Activated CD8-positive, alpha-beta T cell treated with anti-CD3 and anti-CD28 coated beads for 36 hours (primary cell): ENCODE data around the gene PID1. TPM values are rescaled to one million over a fixed set of nuclear protein-coding genes. Genes with fewer than 3 reads are reported as not detected.

Experiments
- ATAC-seq: fragments of 200-7000 bp; cut with Tn5 transposase; one replicate; pipeline ENCODE4 v1.10.0; 2021; ENCODE audit warnings: mild to moderate bottlenecking, moderate library complexity
- CTCF ChIA-PET: fragments of 350-600 bp; sonication (Branson Sonifier 250); formaldehyde crosslinking; loops from one replicate; lab custom pipeline; 2021; ENCODE audit warnings: antibody characterized with exemption; lab: Charles Lee
- POLR2A ChIA-PET: fragments of 350-600 bp; sonication (Branson Sonifier 250); formaldehyde crosslinking; loops from one replicate; lab custom pipeline; 2021; ENCODE audit warnings: antibody characterized with exemption; lab: Charles Lee
- DNase-seq: peaks from one replicate; pipeline ENCODE4 v3.0.0-alpha.2; 2020
- H3K27ac Mint-ChIP-seq: one replicate; pipeline ENCODE4 v1.8.0; 2021; ENCODE audit warnings: mild to moderate bottlenecking, mixed read lengths
- H3K27me3 Mint-ChIP-seq: one replicate; pipeline ENCODE4 v1.8.0; 2021; ENCODE audit warnings: mixed read lengths
- H3K36me3 Mint-ChIP-seq: one replicate; pipeline ENCODE4 v1.8.0; 2021; ENCODE audit warnings: low read depth, mixed read lengths
- H3K4me1 Mint-ChIP-seq: one replicate; pipeline ENCODE4 v1.8.0; 2021; ENCODE audit warnings: low read depth, mixed read lengths
- H3K4me3 Mint-ChIP-seq: one replicate; pipeline ENCODE4 v1.8.0; 2021; ENCODE audit warnings: mild to moderate bottlenecking, moderate library complexity, mixed read lengths
- H3K9me3 Mint-ChIP-seq: one replicate; pipeline ENCODE4 v1.8.0; 2021; ENCODE audit warnings: mixed read lengths
- intact Hi-C: fragments of 100-400 bp; cut with micrococcal nuclease; formaldehyde crosslinking; loops from one replicate; pipeline ENCODE4 v1.10.0; 2022
- total RNA-seq, 2 experiments: library from RNA; stranded (reverse); gene quantifications; one replicate each; pipeline ENCODE4 v1.2.3, GENCODE V29; 2021
- TF ChIP-seq, protein P1 (sequence below): fragments of 200-600 bp; IDR thresholded peaks from one replicate; pipeline ENCODE4 v1.8.0; 2022; ENCODE audit warnings: antibody characterized with exemption, mild to moderate bottlenecking

PID1 gene
- total RNA-seq, 2 experiments from 2014 or later: not detected

DNA sequence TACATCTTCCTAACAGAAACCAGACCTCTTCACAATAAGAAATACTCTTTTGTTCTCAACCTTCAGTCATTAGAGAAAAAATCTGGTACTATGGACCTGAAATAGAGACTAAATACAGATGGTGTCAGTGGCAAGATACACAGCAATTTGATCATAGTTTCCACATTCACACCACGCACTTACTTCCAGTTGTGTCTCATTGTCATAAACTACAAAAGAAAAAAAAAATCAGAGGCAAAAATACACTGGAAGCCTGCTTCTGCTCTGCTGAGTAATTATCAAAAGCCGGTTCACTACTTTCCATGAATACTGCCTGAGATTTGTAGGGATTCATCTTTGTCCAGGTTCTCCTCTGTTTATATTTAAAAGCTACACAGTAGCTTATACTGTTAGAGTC lies 182.6 kb downstream of the PID1 start:
- no peaks in the 10 kb centered on the region for H3K36me3 Mint-ChIP-seq
- no peaks in the 10 kb centered on the region for H3K27me3 Mint-ChIP-seq
- TF ChIP-seq, protein P1, sequence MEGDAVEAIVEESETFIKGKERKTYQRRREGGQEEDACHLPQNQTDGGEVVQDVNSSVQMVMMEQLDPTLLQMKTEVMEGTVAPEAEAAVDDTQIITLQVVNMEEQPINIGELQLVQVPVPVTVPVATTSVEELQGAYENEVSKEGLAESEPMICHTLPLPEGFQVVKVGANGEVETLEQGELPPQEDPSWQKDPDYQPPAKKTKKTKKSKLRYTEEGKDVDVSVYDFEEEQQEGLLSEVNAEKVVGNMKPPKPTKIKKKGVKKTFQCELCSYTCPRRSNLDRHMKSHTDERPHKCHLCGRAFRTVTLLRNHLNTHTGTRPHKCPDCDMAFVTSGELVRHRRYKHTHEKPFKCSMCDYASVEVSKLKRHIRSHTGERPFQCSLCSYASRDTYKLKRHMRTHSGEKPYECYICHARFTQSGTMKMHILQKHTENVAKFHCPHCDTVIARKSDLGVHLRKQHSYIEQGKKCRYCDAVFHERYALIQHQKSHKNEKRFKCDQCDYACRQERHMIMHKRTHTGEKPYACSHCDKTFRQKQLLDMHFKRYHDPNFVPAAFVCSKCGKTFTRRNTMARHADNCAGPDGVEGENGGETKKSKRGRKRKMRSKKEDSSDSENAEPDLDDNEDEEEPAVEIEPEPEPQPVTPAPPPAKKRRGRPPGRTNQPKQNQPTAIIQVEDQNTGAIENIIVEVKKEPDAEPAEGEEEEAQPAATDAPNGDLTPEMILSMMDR: no peak
- no peak overlapping the region for H3K4me3 Mint-ChIP-seq
- intact Hi-C loops: no loop called here
- DNase-seq: no peak
- H3K9me3 Mint-ChIP-seq: peaks cover 2% of the 10 kb centered on the region
- ChIA-PET POLR2A (no interaction called here), CTCF (no interaction called here)
- no peaks in the 10 kb centered on the region for H3K4me1 Mint-ChIP-seq
- ATAC-seq: no peak
- no peak overlapping the region for H3K27ac Mint-ChIP-seq

GRCh38 chr2:229087843-229088516 lies 183.1 kb downstream of the PID1 start:
- intact Hi-C loops: no loop called here
- ATAC-seq (no peak), DNase-seq (no peak)
- Mint-ChIP-seq H3K4me3 (no peak overlapping the region), H3K27ac (no peak overlapping the region), H3K9me3 (peaks cover 2% of the 10 kb centered on the region), H3K36me3 (no peaks in the 10 kb centered on the region), H3K27me3 (no peaks in the 10 kb centered on the region), H3K4me1 (no peaks in the 10 kb centered on the region)
- POLR2A ChIA-PET: no interaction called here
- CTCF ChIA-PET: no interaction called here
- TF ChIP-seq, protein P1: no peak

DNA sequence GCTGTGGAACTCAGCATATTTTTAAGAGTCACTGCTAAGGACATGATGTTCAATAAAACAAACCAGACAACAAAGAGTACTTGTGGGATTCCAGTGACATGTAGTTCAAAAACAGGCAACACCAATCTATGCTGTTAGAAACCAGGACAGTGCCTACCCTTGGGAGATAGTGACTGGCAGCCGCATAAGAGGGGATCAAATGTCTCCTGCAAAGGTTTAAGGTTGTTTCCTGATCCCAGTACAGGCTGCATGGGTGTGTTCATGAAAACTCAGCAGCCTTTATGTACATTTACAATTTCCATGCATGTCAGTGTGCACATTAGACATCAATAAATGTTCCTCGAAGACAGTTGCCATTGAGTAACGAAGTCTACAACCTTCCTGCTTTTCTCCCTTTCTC lies 183.8 kb downstream of the PID1 start:
- Mint-ChIP-seq H3K27ac (no peak overlapping the region), H3K4me1 (no peaks in the 10 kb centered on the region), H3K4me3 (no peak overlapping the region), H3K36me3 (no peaks in the 10 kb centered on the region), H3K9me3 (peaks cover 2% of the 10 kb centered on the region), H3K27me3 (no peaks in the 10 kb centered on the region)
- ChIA-PET CTCF (no interaction called here), POLR2A (no interaction called here)
- DNase-seq (no peak), ATAC-seq (no peak)
- TF ChIP-seq, protein P1: no peak
- intact Hi-C loops: no loop called here

DNA sequence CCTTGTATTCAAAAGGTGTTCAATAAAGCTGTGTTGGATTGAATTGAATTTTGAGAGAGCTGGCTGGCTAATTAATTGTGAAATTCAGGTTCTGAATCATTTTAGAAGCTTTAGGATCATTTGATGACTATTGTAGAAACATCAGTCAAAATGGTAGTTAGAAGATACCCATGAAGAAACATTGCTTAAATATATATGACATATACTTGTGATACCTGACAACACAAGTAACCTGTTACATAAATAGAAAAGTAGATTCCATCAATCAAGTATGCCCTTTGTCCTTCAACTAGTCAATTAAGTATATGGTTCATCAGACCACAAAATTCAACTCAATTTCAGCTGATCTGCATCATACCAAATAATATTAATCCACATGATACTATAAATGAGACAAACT lies 185.6 kb downstream of the PID1 start:
- DNase-seq (no peak), ATAC-seq (no peak)
- Mint-ChIP-seq H3K36me3 (no peaks in the 10 kb centered on the region), H3K27me3 (no peaks in the 10 kb centered on the region), H3K4me1 (no peaks in the 10 kb centered on the region), H3K4me3 (no peak overlapping the region), H3K9me3 (peaks cover 5% of the 10 kb centered on the region), H3K27ac (no peak overlapping the region)
- intact Hi-C loops: no loop called here
- TF ChIP-seq, protein P1: no peak
- POLR2A ChIA-PET: no interaction called here
- CTCF ChIA-PET: no interaction called here

DNA sequence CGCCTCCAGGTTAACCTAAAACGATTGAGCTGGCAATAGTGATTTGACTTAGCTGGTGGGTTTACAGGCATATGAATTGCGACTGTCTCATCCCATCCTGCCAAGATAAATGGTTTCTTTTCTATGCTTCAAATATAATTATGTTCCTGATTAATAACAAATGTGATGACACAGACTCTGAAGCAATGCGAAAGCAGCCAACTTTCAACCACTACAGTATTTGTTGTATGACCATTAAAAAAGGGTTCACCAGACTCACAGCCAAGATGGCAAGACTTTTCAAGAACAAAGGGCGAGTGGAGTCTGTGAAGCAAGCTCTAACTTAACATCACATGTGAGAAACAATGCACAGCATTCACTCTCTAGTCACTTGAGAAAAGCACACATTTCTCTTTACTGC lies 186.6 kb downstream of the PID1 start:
- no peak overlapping the region for H3K4me3 Mint-ChIP-seq
- DNase-seq (no peak), ATAC-seq (no peak)
- H3K4me1 Mint-ChIP-seq: no peaks in the 10 kb centered on the region
- intact Hi-C loops: no loop called here
- peaks cover 4% of the 10 kb centered on the region for H3K9me3 Mint-ChIP-seq
- POLR2A ChIA-PET: no interaction called here
- H3K27me3 Mint-ChIP-seq: no peaks in the 10 kb centered on the region
- CTCF ChIA-PET: no interaction called here
- TF ChIP-seq, protein P1: no peak
- H3K36me3 Mint-ChIP-seq: no peaks in the 10 kb centered on the region
- H3K27ac Mint-ChIP-seq: no peak overlapping the region
